Epithelial cell of esophagus (primary cell): ENCODE measurements around the gene KRTAP4-5.
A peak's percentile ranks its signal among the peaks of the same experiment; 100 is the strongest.
"Not testable (repeated sequence)": the region's sequence is repeated elsewhere in the genome, so short reads cannot be mapped to it uniquely, and the experiment has no call there.

ENCODE experiments used
- DNase-seq: peaks from one replicate; pipeline ENCODE4 v3.0.0; 2010; ENCODE audit warnings: low read depth
- H3K4me3 ChIP-seq: 2 replicates; pipeline ENCODE4 v1.5.1; 2011; ENCODE audit warnings: mild to moderate bottlenecking, low read length, control low read depth
- CTCF ChIP-seq: IDR thresholded peaks from 2 replicates; pipeline ENCODE4 v1.5.1; 2011; ENCODE audit warnings: low read depth, mild to moderate bottlenecking, low read length, control low read depth, inconsistent platforms; ENCODE audit not compliant: insufficient read depth; ENCODE audit errors: missing control alignments

The KRTAP4-5 gene

GRCh38 chr17:41103896-41104295 is 45.7 kb downstream of the KRTAP4-5 start:
- H3K4me3 ChIP-seq, result no peak overlapping the region
- no peak for TF ChIP-seq CTCF
- DNase-seq, result no peak

GRCh38 chr17:41101586-41102259 is 47.9 kb downstream of the KRTAP4-5 start, which contains the start of gene KRTAP4-16:
KRTAP4-16 (minus strand) TSS chr17:41102209; CDS start chr17:41102209, 0 bp downstream.
- DNase-seq, result no peak
- no peak for TF ChIP-seq CTCF
- H3K4me3 ChIP-seq, result no peak within 1 kb of the TSS

DNA sequence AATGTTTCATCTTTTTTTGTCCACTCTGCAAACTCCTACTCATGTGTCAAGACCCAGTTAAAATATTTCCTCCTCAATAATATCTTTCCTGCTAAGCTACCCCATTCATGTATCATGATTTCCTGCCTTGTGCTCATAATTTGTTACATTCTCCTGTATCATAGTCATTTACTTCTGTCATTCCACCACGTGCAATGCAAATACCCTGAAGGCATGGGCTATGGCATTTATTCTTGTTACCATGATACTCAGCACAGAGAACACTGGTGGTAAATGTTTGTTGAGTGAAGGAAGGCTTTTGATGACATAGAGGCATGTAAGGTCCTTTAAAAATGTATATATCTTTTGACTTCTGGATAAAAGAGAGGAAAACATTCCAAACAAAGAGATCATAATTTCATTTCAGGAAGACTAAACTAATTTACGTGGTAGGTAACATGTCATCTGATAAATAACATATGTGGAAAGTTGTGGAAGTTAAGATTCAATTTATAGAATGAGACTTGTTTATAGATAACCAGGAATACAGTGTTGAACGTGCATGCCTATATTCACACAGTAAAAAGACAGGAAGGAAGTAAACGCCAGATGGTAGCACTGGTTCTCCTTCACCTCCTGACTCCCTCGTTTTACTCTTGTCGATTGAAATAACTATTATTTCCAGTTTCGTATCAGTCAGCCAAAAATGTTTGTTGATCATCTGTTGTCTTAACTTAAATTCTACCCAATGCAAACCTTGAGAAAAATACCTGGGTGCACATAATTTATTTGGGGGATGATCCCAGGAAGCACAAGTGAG is 49.7 kb downstream of the KRTAP4-5 start:
- peak; percentile 91 for DNase-seq
- H3K4me3 ChIP-seq, result not testable (repeated sequence)
